Testis (tissue), 2 donors: ENCODE measurements around the gene CNTN4.

ENCODE experiments used
- CTCF ChIP-seq, 3 experiments: fragments of 450-650 bp in 2 of 3; fragments of 200-600 bp in 1 of 3; sonication (generic) in 1 of 3; IDR thresholded peaks; one replicate each; pipeline ENCODE4 v1.5.1; 2016 to 2019; ENCODE audit warnings: antibody characterized with exemption in 3 of 3, mild to moderate bottlenecking in 2 of 3, moderate library complexity in 1 of 3
- POLR2A ChIP-seq: fragments of 450-650 bp; IDR thresholded peaks from one replicate; pipeline ENCODE4 v1.6.1; 2017; ENCODE audit warnings: antibody characterized with exemption, mild to moderate bottlenecking, moderate library complexity

DNA sequence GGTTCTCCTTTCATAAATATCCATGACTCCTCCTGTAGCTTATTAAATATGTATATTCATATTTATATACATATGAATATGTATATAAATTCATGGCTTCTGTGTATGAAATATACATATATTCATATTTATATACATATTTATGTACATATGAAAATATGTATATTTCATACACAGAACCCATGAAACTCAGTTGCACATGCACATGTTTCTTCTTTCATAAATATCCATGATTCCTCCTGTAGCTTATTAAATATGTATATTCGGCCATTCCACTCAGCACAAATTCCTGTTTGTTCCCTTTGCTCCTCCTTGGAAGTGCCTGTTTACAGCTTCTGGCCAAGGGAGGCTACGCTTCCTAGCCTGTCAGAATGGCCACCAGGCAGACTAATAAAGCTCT, 789.9 kb downstream of the CNTN4 start:
- no peak for TF ChIP-seq CTCF (IDR thresholded peaks at IDR 0.05)
- no peak for TF ChIP-seq POLR2A
